Measurements from ENCODE around the gene TMEM92. TPM values are rescaled to one million over a fixed set of nuclear protein-coding genes. Genes with fewer than 3 reads are reported as not detected.

Gene TMEM92
- total RNA-seq, 3 donors from 2014 or later: 1.3 to 2.8 (median 2.6) TPM

GRCh38 chr17:50255766-50256635 lies 18.3 kb upstream of the TMEM92 start:
- intact Hi-C loops (cut with DNase I, micrococcal nuclease): no loop called here

GRCh38 chr17:50256826-50257618 lies 17.2 kb upstream of the TMEM92 start:
- Histone ChIP-seq H3K4me3 (no peak overlapping the region), H3K4me1 (ENCODE audit: low read depth) (no peaks in the 10 kb centered on the region), H3K9me3 (no peaks in the 10 kb centered on the region), H3K36me3 (ENCODE audit: low read depth) (no peaks in the 10 kb centered on the region)
- no peak for TF ChIP-seq CTCF (IDR thresholded peaks at IDR 0.05)
- ATAC-seq (no peak), DNase-seq (no peak)
- intact Hi-C loops (cut with DNase I, micrococcal nuclease): no loop called here

More at GRCh38 chr17:50255766-50256635, 18.3 kb upstream of the TMEM92 start:
- H3K36me3 ChIP-seq (ENCODE audit: low read depth): no peaks in the 10 kb centered on the region
- no peak overlapping the region for H3K4me3 ChIP-seq
- DNase-seq (no peak), ATAC-seq (no peak)
- no peak for TF ChIP-seq CTCF (IDR thresholded peaks at IDR 0.05)
- H3K4me1 ChIP-seq (ENCODE audit: low read depth): no peaks in the 10 kb centered on the region
- no peaks in the 10 kb centered on the region for H3K9me3 ChIP-seq

- ATAC-seq: peak; percentile 22
- intact Hi-C loops (cut with DNase I, micrococcal nuclease): no loop called here
Observed at GRCh38 chr17:50257676-50258224, 16.5 kb upstream of the TMEM92 start.

GRCh38 chr17:50258647-50259476 lies 15.4 kb upstream of the TMEM92 start:
- ATAC-seq (no peak), DNase-seq (no peak)
- Histone ChIP-seq H3K4me3 (no peak overlapping the region), H3K4me1 (ENCODE audit: low read depth) (no peaks in the 10 kb centered on the region), H3K36me3 (ENCODE audit: low read depth) (no peaks in the 10 kb centered on the region), H3K9me3 (no peaks in the 10 kb centered on the region)
- intact Hi-C loops (cut with DNase I, micrococcal nuclease): no loop called here
- TF ChIP-seq CTCF (IDR thresholded peaks at IDR 0.05): no peak

More at GRCh38 chr17:50257676-50258224, 16.5 kb upstream of the TMEM92 start:
- Histone ChIP-seq H3K4me1 (ENCODE audit: low read depth) (no peaks in the 10 kb centered on the region), H3K4me3 (no peak overlapping the region), H3K9me3 (no peaks in the 10 kb centered on the region), H3K36me3 (ENCODE audit: low read depth) (no peaks in the 10 kb centered on the region)
- TF ChIP-seq CTCF (IDR thresholded peaks at IDR 0.05): no peak
- DNase-seq: no peak
